Gastrocnemius medialis (tissue), 4 donors: ENCODE measurements around the gene EPM2A.

Experiments
- POLR2A ChIP-seq, 2 donors: fragments of 450-650 bp; IDR thresholded peaks; one replicate each; pipeline ENCODE4 v1.6.1; 2017; ENCODE audit warnings: antibody characterized with exemption in 2 of 2, mild to moderate bottlenecking in 2 of 2, moderate library complexity in 2 of 2
- TF ChIP-seq, protein P1 (sequence below), 5 experiments: fragments of 450-650 bp in 3 of 5; fragments of 200-600 bp in 2 of 5; sonication (generic) in 2 of 5; IDR thresholded peaks in 4 of 5; conservative IDR thresholded peaks in 1 of 5; 1 replicate in 4 of 5; 2 replicates in 1 of 5; pipeline ENCODE4 v1.5.1; 2016 to 2019; ENCODE audit warnings: antibody characterized with exemption in 5 of 5, mild to moderate bottlenecking in 3 of 5, moderate library complexity in 3 of 5

DNA sequence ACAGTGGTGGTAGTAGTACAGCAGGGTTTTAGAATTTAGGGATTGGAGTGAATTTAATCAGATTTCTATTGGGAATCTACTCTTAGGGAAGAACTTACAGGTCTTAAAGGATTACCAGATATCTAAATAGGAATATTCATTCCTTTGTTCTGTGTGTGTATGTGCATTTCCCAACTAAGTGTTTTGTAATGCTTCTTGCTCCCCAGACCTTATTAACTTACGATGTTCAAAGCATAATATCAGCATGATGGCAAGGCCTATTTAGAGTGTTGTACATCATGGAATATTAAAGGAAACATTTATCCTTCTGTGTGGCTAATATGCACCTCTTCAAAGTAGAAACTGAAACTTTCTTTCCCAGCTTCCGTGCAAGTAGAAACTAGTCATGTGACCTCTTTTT is 133.9 kb downstream of the EPM2A start:
- TF ChIP-seq, protein P1, sequence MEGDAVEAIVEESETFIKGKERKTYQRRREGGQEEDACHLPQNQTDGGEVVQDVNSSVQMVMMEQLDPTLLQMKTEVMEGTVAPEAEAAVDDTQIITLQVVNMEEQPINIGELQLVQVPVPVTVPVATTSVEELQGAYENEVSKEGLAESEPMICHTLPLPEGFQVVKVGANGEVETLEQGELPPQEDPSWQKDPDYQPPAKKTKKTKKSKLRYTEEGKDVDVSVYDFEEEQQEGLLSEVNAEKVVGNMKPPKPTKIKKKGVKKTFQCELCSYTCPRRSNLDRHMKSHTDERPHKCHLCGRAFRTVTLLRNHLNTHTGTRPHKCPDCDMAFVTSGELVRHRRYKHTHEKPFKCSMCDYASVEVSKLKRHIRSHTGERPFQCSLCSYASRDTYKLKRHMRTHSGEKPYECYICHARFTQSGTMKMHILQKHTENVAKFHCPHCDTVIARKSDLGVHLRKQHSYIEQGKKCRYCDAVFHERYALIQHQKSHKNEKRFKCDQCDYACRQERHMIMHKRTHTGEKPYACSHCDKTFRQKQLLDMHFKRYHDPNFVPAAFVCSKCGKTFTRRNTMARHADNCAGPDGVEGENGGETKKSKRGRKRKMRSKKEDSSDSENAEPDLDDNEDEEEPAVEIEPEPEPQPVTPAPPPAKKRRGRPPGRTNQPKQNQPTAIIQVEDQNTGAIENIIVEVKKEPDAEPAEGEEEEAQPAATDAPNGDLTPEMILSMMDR (IDR thresholded peaks at IDR 0.05 in 4 of 5, conservative IDR thresholded peaks at IDR 0.05 in 1 of 5): no peak
- TF ChIP-seq POLR2A (IDR thresholded peaks at IDR 0.05): no peak
